ENCODE results near the gene ZNF598. TPM values are rescaled to one million over a fixed set of nuclear protein-coding genes. Genes with fewer than 3 reads are reported as not detected.

ZNF598 gene
- polyA plus RNA-seq, 1 donor from 2014 or later: 22.1 TPM

GRCh38 chr16:2022723-2023091 lies 13.1 kb upstream of the ZNF598 start:
- H3K9ac ChIP-seq (ENCODE audit: low read length): peak overlapping the region; percentile 44
- no peaks in the 10 kb centered on the region for H3F3A ChIP-seq (ENCODE audit: insufficient read depth, low read length, poor library complexity, severe bottlenecking)
- H3K4me3 ChIP-seq (ENCODE audit: low read length): peak overlapping the region; percentile 52
- H3K36me3 ChIP-seq (ENCODE audit: insufficient read depth, low read length): no peaks in the 10 kb centered on the region
- no peak overlapping the region for H2AFZ ChIP-seq (ENCODE audit: low read depth, low read length)
- H4K20me1 ChIP-seq (ENCODE audit: insufficient read depth): no peaks in the 10 kb centered on the region
- H3K4me2 ChIP-seq (ENCODE audit: low read length): no peak overlapping the region
- H3K27ac ChIP-seq (ENCODE audit: low read length): no peak overlapping the region
- peaks cover 53% of the 10 kb centered on the region for H3K27me3 ChIP-seq (ENCODE audit: insufficient read depth, low read depth, low read length)
- no peaks in the 10 kb centered on the region for H3K9me3 ChIP-seq (ENCODE audit: low read length)
- no peaks in the 10 kb centered on the region for H3K9me2 ChIP-seq (ENCODE audit: insufficient read depth, low read length)
- TF ChIP-seq SMC3 (conservative IDR thresholded peaks at IDR 0.05; ENCODE audit: poor library complexity): no peak
- no peak for TF ChIP-seq EP300 (conservative IDR thresholded peaks at IDR 0.05; ENCODE audit: poor library complexity, severe bottlenecking)
- no peak for TF ChIP-seq EZH2 (IDR thresholded peaks at IDR 0.05; ENCODE audit: borderline replicate concordance, insufficient read depth, low read length, poor library complexity, severe bottlenecking)
- TF ChIP-seq POLR2AphosphoS5 (IDR thresholded peaks at IDR 0.05): no peak
- TF ChIP-seq MXI1 (conservative IDR thresholded peaks at IDR 0.05; ENCODE audit: poor library complexity, severe bottlenecking): no peak
- TF ChIP-seq CTCF (IDR thresholded peaks at IDR 0.05; ENCODE audit: poor library complexity, severe bottlenecking): no peak
- TF ChIP-seq REST (IDR thresholded peaks at IDR 0.05; ENCODE audit: borderline replicate concordance): no peak
- no peak for TF ChIP-seq TAF1 (IDR thresholded peaks at IDR 0.05; ENCODE audit: low read depth)
- no peak for TF ChIP-seq RAD21 (conservative IDR thresholded peaks at IDR 0.05)
- H3K79me2 ChIP-seq (replicated peaks; ENCODE audit: insufficient read depth, low read length): no peaks in the 10 kb centered on the region

- H3K9me3 ChIP-seq (ENCODE audit: low read length): no peaks in the 10 kb centered on the region
- H3F3A ChIP-seq (ENCODE audit: insufficient read depth, low read length, poor library complexity, severe bottlenecking): no peaks in the 10 kb centered on the region
- H3K4me2 ChIP-seq (ENCODE audit: low read length): no peak overlapping the region
- H3K9ac ChIP-seq (ENCODE audit: low read length): no peak overlapping the region
- H2AFZ ChIP-seq (ENCODE audit: low read depth, low read length): no peak overlapping the region
- H3K79me2 ChIP-seq (replicated peaks; ENCODE audit: insufficient read depth, low read length): no peaks in the 10 kb centered on the region
- H3K9me2 ChIP-seq (ENCODE audit: insufficient read depth, low read length): no peaks in the 10 kb centered on the region
- TF ChIP-seq RAD21 (conservative IDR thresholded peaks at IDR 0.05) (no peak), MXI1 (conservative IDR thresholded peaks at IDR 0.05; ENCODE audit: poor library complexity, severe bottlenecking) (peak; percentile 42), CTCF (IDR thresholded peaks at IDR 0.05; ENCODE audit: poor library complexity, severe bottlenecking) (no peak), REST (IDR thresholded peaks at IDR 0.05; ENCODE audit: borderline replicate concordance) (no peak), TAF1 (IDR thresholded peaks at IDR 0.05; ENCODE audit: low read depth) (no peak), POLR2AphosphoS5 (IDR thresholded peaks at IDR 0.05) (no peak)
- H3K27ac ChIP-seq (ENCODE audit: low read length): no peak overlapping the region
- no peaks in the 10 kb centered on the region for H3K36me3 ChIP-seq (ENCODE audit: insufficient read depth, low read length)
- peak overlapping the region; percentile 31 for H3K4me3 ChIP-seq (ENCODE audit: low read length)
- peaks cover 41% of the 10 kb centered on the region for H3K27me3 ChIP-seq (ENCODE audit: insufficient read depth, low read depth, low read length)
- H4K20me1 ChIP-seq (ENCODE audit: insufficient read depth): no peaks in the 10 kb centered on the region
These were observed 10.6 kb upstream of the ZNF598 start for GRCh38 chr16:2019921-2020831.
